Heart left ventricle (tissue), 16 donors: ENCODE data around the gene CLCN6. TPM values are rescaled to one million over a fixed set of nuclear protein-coding genes. Genes with fewer than 3 reads are reported as not detected.

Experiments used
- ATAC-seq, 4 donors: fragments of 200-7000 bp; cut with Tn5 transposase; one replicate each; pipeline ENCODE4 v1.9.1; 2020 to 2022; ENCODE audit warnings: moderate library complexity in 4 of 4, mild to moderate bottlenecking in 3 of 4, moderate number of reproducible peaks in 1 of 4
- DNase-seq, 5 donors: peaks; one replicate each; pipeline ENCODE4 v3.0.0-alpha.2; 2020
- H3K27ac ChIP-seq, 12 donors: fragments of 200-600 bp; sonication (generic) in 4 of 12; one replicate each; pipeline versions ENCODE4 v1.5.0 to v1.8.0; 2016 to 2022; ENCODE audit warnings: mild to moderate bottlenecking in 2 of 12
- H3K27me3 ChIP-seq, 9 donors: fragments of 200-600 bp; sonication (generic) in 2 of 9; one replicate each; pipeline versions ENCODE4 v1.5.1 to v1.8.0; 2016 to 2022; ENCODE audit warnings: mild to moderate bottlenecking in 3 of 9
- H3K36me3 ChIP-seq, 9 donors: fragments of 200-600 bp; sonication (generic) in 2 of 9; one replicate each; pipeline versions ENCODE4 v1.5.0 to v1.8.0; 2018 to 2022; ENCODE audit warnings: mild to moderate bottlenecking in 2 of 9
- H3K4me1 ChIP-seq, 12 donors: fragments of 200-600 bp; sonication (generic) in 4 of 12; one replicate each; pipeline versions ENCODE4 v1.5.0 to v1.8.0; 2016 to 2022; ENCODE audit warnings: mild to moderate bottlenecking in 3 of 12
- H3K4me3 ChIP-seq, 12 donors: fragments of 200-600 bp; sonication (generic) in 4 of 12; one replicate each; pipeline versions ENCODE4 v1.5.0 to v1.8.0; 2017 to 2022; ENCODE audit warnings: mild to moderate bottlenecking in 9 of 12, moderate library complexity in 4 of 12
- H3K9me3 ChIP-seq, 12 donors: fragments of 200-600 bp; sonication (generic) in 4 of 12; one replicate each; pipeline versions ENCODE4 v1.5.0 to v1.8.0; 2016 to 2022; ENCODE audit warnings: mild to moderate bottlenecking in 1 of 12
- CTCF ChIP-seq, 12 donors: fragments of 200-600 bp; sonication (generic) in 4 of 12; IDR thresholded peaks; one replicate each; pipeline versions ENCODE4 v1.5.0 to v1.8.0; 2018 to 2022; ENCODE audit warnings: antibody characterized with exemption in 12 of 12, mild to moderate bottlenecking in 5 of 12
- POLR2A ChIP-seq, 2 donors: fragments of 450-650 bp; IDR thresholded peaks; one replicate each; pipeline ENCODE4 v1.6.1; 2017; ENCODE audit warnings: antibody characterized with exemption in 2 of 2, mild to moderate bottlenecking in 2 of 2, moderate library complexity in 2 of 2
- WGBS, 4 donors: extraction: QIAGEN DNeasy Blood & Tissue Kit in 2 of 4; methylation state at CpG; one replicate each; pipeline versions ENCODE4 v1.1.5 to v1.1.7; 2013 to 2018; 5-methylcytosine and 5-hydroxymethylcytosine counted together
- intact Hi-C, 10 donors: fragments of 100-400 bp; cut with DNase I; formaldehyde crosslinking; loops; one replicate each; pipeline versions ENCODE4 v1.11.1 to v1.14.2; 2022
- polyA plus RNA-seq, 2 donors: library from polyadenylated mRNA; stranded (reverse); fragments of 200-250 nt; gene quantifications; one replicate each; pipeline ENCODE4 v1.2.3, GENCODE V29; 2013
- total RNA-seq, 9 donors: library from RNA; depleted of rRNA in 2 of 9; stranded (reverse); fragments of >200 nt in 2 of 9; fragmentation: NEBNext Ultra II Directional in 3 of 9; extraction: Animal tissue kit (Norgen Biotek cat#: 25700) in 3 of 9; gene quantifications; one replicate each; pipeline versions ENCODE4 v1.1.0 to v1.2.4, GENCODE V29; 2016 to 2023
- donor health status: ischemic (EF 13 %, LVEDD 7.1; RV severe dilation, severe dysfunction).
- donor health status: healthy with polysubstance abuse.
- donor health status: DM: no; HTN: yes; CAD: no.
- donor health status: DM: no; HTN: no; CAD: no.
- donor health status: ischemic (EF 25% LVEDD 6.9; RV normal size, moderate dysfunction).
- donor health status: ischemic (EF 25% LVEDD 5.7; RV mildly dilated, moderate dysfunction).
- donor health status: healthy.
- donor health status: DM: yes; HTN: yes; CAD: no.
- donor health status: ischemic (EF 35%, LVEDD 5.7; RV mildly dilated, moderate dysfunction).
- donor health status: nonischemic (EF 11% LVEDD 7.7; RV severe dilation, severe dysfunction).
- donor health status: DM: yes; HTN: yes; CAD: no.
- donor health status: PGD.
- donor health status: ischemic (EF 29% LVEDD 5.4; RV normal size, mild dysfunction).
- donor health status: nonischemic (EF 23%, LVEDD 6.1; RV moderate dilation, normal function).

Gene CLCN6
- total and polyA plus RNA-seq, 11 donors = 10.2 to 21.5 (median 17.2) TPM

GRCh38 chr1:11877074-11877473, 71.1 kb downstream of the CLCN6 start:
- 69 to 77% (median 75%) methylated on average over 6 of the region's 6 CpGs for WGBS, 4 donors
- no peak overlapping the region for H3K27ac ChIP-seq
- H3K4me1 ChIP-seq = peaks cover 12 to 75% (median 49%) of the 10 kb centered on the region in 12 donors

GRCh38 chr1:11878081-11878890, 72.3 kb downstream of the CLCN6 start:
- whole genome bisulfite sequencing, 4 donors = 87 to 95% (median 92%) methylated on average over 21 to 31 of the region's 31 CpGs
- Histone ChIP-seq H3K4me1 (peaks cover 18 to 80% (median 60%) of the 10 kb centered on the region in 12 donors), H3K27me3 (no peaks in the 10 kb centered on the region), H3K27ac (peak overlapping the region in 1 of 12 donors; percentile 9), H3K36me3 (no peaks in the 10 kb centered on the region), H3K4me3 (no peak overlapping the region), H3K9me3 (no peaks in the 10 kb centered on the region)
- DNase-seq (peak in 1 of 5 donors; percentile 49), ATAC-seq (no peak)
- intact Hi-C loops = no loop called here
- TF ChIP-seq POLR2A (IDR thresholded peaks at IDR 0.05) (no peak), CTCF (IDR thresholded peaks at IDR 0.05) (no peak)

More at GRCh38 chr1:11877074-11877473, 71.1 kb downstream of the CLCN6 start:
- TF ChIP-seq CTCF (IDR thresholded peaks at IDR 0.05) = no peak
- no peak for TF ChIP-seq POLR2A (IDR thresholded peaks at IDR 0.05)
- intact Hi-C loops = no loop called here
- Histone ChIP-seq H3K27me3 (no peaks in the 10 kb centered on the region), H3K9me3 (no peaks in the 10 kb centered on the region), H3K4me3 (no peak overlapping the region), H3K36me3 (no peaks in the 10 kb centered on the region)
- ATAC-seq = no peak
- DNase-seq = peak in 1 of 5 donors; percentile 3

- no peak overlapping the region for H3K4me3 ChIP-seq
Observed at GRCh38 chr1:11878891-11879190, 72.8 kb downstream of the CLCN6 start.

More at GRCh38 chr1:11878891-11879190, 72.8 kb downstream of the CLCN6 start:
- Histone ChIP-seq H3K27me3 (no peaks in the 10 kb centered on the region), H3K36me3 (no peaks in the 10 kb centered on the region), H3K4me1 (peaks cover 18 to 77% (median 58%) of the 10 kb centered on the region in 12 donors), H3K27ac (peak overlapping the region in 1 of 12 donors; percentile 9), H3K9me3 (no peaks in the 10 kb centered on the region)
- intact Hi-C loops = no loop called here
- peak in 1 of 5 donors; percentile 40 for DNase-seq
- 91 to 100% (median 93%) methylated on average over 1 to 6 of the region's 6 CpGs for WGBS, 4 donors
- TF ChIP-seq POLR2A (IDR thresholded peaks at IDR 0.05) (no peak), CTCF (IDR thresholded peaks at IDR 0.05) (no peak)
- ATAC-seq = no peak
